Measurements from ENCODE around the gene MAPK8IP3.

GRCh38 chr16:1745181-1745899, 39.3 kb downstream of the MAPK8IP3 start:
- TF ChIP-seq, protein P1, sequence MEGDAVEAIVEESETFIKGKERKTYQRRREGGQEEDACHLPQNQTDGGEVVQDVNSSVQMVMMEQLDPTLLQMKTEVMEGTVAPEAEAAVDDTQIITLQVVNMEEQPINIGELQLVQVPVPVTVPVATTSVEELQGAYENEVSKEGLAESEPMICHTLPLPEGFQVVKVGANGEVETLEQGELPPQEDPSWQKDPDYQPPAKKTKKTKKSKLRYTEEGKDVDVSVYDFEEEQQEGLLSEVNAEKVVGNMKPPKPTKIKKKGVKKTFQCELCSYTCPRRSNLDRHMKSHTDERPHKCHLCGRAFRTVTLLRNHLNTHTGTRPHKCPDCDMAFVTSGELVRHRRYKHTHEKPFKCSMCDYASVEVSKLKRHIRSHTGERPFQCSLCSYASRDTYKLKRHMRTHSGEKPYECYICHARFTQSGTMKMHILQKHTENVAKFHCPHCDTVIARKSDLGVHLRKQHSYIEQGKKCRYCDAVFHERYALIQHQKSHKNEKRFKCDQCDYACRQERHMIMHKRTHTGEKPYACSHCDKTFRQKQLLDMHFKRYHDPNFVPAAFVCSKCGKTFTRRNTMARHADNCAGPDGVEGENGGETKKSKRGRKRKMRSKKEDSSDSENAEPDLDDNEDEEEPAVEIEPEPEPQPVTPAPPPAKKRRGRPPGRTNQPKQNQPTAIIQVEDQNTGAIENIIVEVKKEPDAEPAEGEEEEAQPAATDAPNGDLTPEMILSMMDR (IDR thresholded peaks at IDR 0.05): no peak
- TF ChIP-seq EZH2 (IDR thresholded peaks at IDR 0.05; ENCODE audit: borderline replicate concordance, insufficient read depth, low read depth, low read length, poor library complexity, severe bottlenecking): no peak
